AG08396 (cell line): ENCODE results near the gene CYFIP2.
"Not testable (repeated sequence)": the region's sequence is repeated elsewhere in the genome, so short reads cannot be mapped to it uniquely, and the experiment has no call there.

ENCODE experiments used
- DNase-seq: peaks from one replicate; pipeline ENCODE4 v3.0.0; 2012; ENCODE audit warnings: low spot score, mixed read lengths

The CYFIP2 gene

GRCh38 chr5:157390133-157390532 lies 124.2 kb downstream of the CYFIP2 start:
- no peak for DNase-seq

GRCh38 chr5:157390551-157391297 lies 124.8 kb downstream of the CYFIP2 start:
- peak; percentile 80 for DNase-seq

GRCh38 chr5:157398305-157398704 lies 132.4 kb downstream of the CYFIP2 start:
- DNase-seq: no peak

- no peak for DNase-seq
These were observed 135.0 kb downstream of the CYFIP2 start for GRCh38 chr5:157400741-157401495.

GRCh38 chr5:157415838-157416237 lies 149.9 kb downstream of the CYFIP2 start:
- DNase-seq: no peak

GRCh38 chr5:157419521-157419920 lies 153.6 kb downstream of the CYFIP2 start:
- not testable (repeated sequence) for DNase-seq

- DNase-seq: not testable (repeated sequence)
These were observed 164.0 kb downstream of the CYFIP2 start for GRCh38 chr5:157429920-157430319.

- DNase-seq: peak; percentile 62
These were observed 165.7 kb downstream of the CYFIP2 start for GRCh38 chr5:157431544-157432200.

- no peak for DNase-seq
These were observed 168.2 kb downstream of the CYFIP2 start for GRCh38 chr5:157434096-157434495.

- DNase-seq: no peak
These were observed 177.2 kb downstream of the CYFIP2 start for GRCh38 chr5:157443041-157443549.

- DNase-seq: no peak
These were observed 178.3 kb downstream of the CYFIP2 start for GRCh38 chr5:157444224-157444623.
